COLO668 (cell line): Measurements from ENCODE around the gene TEX9.

Source experiments
- DNase-seq: peaks from one replicate; lab custom pipeline; 2025; ENCODE audit not compliant: unreplicated experiment; lab: John Stamatoyannopoulos, UW

TEX9 gene

DNA sequence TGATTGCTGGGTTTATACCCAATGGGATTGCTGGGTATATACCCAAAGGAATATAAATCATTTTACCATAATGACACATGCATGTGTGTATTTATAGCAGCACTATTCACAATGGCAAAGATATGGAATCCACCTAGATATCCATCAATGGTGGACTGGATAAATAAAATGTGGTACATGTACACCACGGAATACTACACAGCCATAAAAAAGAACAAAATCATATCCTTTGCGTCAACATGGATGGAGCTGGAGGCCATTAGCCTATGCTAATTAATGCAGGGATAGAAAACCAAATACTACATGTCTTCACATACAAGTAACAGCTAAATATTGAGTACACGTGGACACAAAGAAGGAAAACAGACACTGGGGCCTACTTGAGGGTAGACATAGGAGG, 77.1 kb downstream of the TEX9 start:
- no peak for DNase-seq

DNA sequence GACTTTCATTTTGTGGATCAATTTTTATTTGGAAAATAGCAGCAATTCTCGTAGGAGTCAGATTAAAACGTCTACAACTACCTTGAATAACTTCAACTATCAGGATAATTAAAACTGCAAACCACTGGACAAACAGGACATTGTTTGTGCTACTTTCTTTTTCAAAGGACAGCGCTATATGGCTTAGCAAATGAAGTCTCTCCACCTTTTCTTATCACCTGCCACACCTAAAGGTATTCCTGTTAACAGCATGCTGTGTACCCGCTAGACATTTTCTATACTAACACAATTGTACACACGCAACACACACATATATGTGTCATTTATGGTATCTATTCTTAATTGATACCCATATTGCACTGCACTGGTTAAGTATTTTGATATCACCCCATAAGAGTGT, 80.5 kb downstream of the TEX9 start:
- DNase-seq: no peak

DNA sequence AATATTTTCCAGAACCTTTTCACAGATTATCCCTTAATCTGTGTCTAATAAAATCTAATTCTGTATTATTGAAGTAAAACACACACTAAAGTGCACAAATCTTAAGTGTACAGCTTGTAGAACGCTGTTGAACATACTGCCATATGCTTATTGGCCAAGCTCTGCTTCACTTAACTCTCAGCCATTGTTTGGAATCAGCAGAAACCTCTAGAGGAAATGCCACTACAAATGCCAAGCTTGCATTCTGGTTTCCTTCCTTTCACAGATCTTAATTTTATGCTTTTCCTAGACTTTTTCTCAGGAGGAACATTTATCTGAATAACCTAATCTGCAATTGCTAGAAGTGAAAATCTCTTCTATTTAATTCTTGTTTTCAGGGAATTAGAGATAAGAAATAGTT, 89.6 kb downstream of the TEX9 start:
- DNase-seq: no peak

DNA sequence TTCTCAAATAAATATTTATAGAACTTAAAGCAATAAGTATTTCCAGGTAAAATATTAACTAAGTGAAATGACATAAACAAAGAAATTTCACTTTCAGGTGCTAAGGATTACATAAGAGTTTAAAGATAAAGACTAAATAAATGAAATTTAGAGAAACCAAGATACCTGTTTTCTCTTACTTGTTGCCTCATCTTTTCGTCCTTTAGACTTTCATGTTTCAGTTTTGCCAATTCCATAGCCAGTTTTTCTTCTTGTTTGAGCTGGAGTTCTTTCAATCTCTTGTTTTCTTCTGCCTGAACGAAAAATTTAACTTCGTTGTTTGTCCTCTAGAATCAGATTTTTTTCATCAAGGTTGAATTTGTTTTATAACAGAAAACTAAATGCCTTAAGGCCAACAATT, 91.0 kb downstream of the TEX9 start:
- DNase-seq: no peak

DNA sequence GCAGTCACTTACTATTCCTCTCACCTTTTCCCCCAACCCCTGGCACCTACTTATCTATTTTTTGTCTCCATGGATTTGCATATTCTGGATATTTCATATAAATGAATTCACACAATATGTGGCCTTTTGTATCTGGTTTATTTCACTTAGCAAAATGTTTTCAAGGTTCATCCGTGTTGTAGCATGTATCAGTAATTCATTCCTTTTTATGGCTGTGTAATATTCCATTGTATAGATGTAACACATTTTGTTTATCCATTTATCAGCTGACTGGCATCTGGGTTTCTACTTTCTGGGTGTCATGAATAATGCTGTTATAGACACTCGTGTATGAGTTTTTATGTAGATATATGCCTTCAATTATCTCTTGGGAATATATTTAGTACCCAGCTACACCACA, 93.9 kb downstream of the TEX9 start:
- DNase-seq: no peak

DNA sequence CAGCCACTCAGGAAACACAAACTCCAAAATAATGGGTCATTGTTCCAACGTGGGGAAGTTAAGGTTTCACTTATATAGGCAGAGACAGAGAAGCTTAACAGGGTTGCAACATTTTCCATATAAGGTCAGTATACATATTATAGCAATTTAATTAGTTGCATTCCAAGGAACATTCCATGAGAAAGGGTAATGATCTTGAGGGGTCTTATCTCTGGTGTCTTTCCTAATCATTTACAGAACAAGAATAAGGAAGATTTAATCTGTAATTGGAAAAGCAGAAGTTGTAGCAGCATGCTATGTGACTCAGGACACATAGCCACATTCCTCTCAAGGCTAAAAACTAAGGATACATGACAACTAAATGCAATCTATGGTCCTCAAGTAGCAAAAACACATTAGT, 94.8 kb downstream of the TEX9 start:
- no peak for DNase-seq

GRCh38 chr15:56460947-56461346, 95.7 kb downstream of the TEX9 start:
- DNase-seq: no peak

- DNase-seq: peak; percentile 96
Observed at GRCh38 chr15:56464893-56465520, 99.8 kb downstream of the TEX9 start, which contains the start of gene MNS1. TSS of gene MNS1 (minus strand) at chr15:56465137. CDS start at chr15:56464972, 165 bp downstream.

DNA sequence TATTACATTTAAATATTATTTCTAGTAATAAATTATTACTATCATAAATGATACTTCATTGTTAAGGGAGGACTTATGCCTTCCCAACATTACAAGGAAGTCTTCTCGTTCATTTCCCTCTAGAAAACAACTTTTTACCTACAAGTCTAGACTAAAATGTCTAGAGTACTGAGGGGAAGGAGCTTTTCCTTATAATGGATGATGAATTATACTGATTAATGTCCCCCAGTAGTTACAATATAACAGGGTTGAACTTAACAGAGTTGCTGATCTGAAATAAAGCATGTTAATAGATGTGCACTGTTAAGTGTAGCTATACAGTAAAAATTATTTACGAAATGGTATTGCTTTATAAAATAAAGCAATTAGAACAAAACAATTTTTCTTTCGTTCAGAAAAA, 102.4 kb downstream of the TEX9 start:
- no peak for DNase-seq

- DNase-seq: no peak
Observed at GRCh38 chr15:56468401-56468800, 103.2 kb downstream of the TEX9 start.

DNA sequence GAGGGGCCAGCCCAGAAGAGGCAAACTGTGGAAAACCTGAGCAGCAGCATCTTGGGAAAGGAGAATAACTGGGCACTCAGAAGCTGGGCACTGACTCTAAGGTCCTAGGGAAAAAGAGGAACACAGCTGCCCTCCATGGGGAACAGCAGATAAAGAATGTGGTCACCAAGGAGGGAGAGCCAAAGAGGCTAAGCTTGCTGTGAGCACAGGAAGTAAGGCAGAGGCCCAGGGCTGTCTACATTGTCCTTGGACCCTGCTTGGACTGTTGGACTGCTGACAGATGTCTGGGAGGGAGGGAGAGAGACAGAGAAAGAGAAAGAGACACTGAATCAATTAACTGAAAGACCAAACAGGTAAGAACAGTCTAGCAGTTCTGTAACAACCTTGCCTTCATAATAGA, 104.3 kb downstream of the TEX9 start:
- DNase-seq: no peak

DNA sequence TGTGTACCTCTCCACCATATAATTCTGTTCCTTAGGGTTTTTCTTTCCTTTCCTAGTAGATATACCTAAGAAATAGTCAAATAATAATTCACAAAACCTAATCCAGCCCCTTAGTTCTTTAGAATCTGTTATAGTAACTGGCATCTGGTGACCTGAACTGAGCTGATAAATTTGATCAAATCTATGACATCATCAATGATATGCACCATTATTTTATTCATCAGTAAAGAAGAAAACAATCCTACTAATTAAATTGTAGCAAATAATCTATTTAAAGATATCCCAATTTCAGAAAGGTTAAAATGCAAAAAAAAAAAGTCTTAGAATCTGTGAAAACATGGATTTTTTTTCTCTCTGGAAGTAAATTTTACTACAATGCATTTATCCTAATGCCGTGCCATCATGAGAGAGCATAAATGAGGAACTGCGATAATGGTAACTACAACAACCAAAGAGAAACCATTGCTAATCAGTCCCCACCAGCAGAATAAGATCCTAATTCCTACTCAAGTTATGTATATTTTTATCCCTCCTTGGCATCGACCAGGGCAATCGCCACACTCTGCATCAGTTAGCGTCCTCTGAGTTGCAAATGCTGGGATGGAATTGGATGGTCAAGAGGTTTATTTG, 106.3 kb downstream of the TEX9 start:
- DNase-seq: no peak

DNA sequence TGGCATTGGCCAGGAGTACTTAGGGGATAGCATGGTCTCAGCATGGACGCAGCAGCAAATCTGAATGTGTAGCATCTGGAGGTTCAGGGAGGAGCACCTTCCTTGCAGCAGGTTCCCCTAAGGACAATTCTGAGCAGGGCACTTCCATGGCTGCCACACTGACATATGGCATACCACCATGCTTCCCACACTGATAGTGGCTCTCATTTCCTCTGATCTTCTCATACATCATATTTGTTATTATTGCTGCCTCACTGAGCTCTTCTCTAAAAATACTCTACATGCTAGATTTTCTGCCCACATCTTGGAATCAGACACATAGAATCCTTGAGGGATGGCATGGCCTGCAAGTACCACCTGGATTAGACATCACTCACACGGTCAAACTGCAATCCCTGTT, 107.1 kb downstream of the TEX9 start:
- no peak for DNase-seq

GRCh38 chr15:56473017-56473416, 107.8 kb downstream of the TEX9 start:
- no peak for DNase-seq

DNA sequence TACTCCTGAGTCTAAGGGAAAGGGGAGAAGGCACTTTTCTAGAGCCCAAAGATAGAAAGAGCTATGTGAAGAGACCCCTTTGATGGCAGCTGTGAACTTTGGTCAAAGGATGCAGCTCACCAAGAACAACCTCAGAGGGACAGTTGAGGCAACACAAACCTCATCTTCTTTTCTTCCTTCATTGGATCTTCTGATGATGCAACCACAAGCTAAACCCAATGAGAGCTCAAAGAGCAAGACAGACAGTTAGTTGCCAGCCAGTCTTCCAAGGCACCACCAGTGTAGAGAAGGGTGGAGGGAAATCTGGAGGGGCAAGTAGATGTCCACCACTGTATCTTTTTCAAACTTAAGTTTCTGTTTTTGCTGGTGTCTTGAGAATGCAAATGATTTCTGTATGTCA, 110.1 kb downstream of the TEX9 start:
- DNase-seq: no peak
